DND-41 (cell line): ENCODE results near the gene DNAH1.

Source experiments
- ATAC-seq: fragments of 200-7000 bp; cut with Tn5 transposase; 3 replicates; pipeline ENCODE4 v1.9.1; 2021; ENCODE audit warnings: low read depth; ENCODE audit not compliant: insufficient read depth
- DNase-seq: peaks from one replicate; pipeline ENCODE4 v3.0.0-alpha.2; 2020
- H2AFZ ChIP-seq: 2 replicates; pipeline ENCODE4 v1.6.0; 2012; ENCODE audit warnings: low read depth, low read length
- H3K27ac ChIP-seq: 2 replicates; pipeline ENCODE4 v1.5.1; 2012; ENCODE audit warnings: low read length, inconsistent platforms
- H3K27me3 ChIP-seq: fragments of 200-600 bp; sonication (generic); 2 replicates; pipeline ENCODE4 v1.6.0; 2012; ENCODE audit warnings: low read length, mild to moderate bottlenecking, inconsistent platforms; ENCODE audit not compliant: insufficient read depth, poor library complexity
- H3K36me3 ChIP-seq: 2 replicates; pipeline ENCODE4 v1.5.1; 2012; ENCODE audit warnings: low read length, inconsistent platforms; ENCODE audit not compliant: insufficient read depth
- H3K4me1 ChIP-seq: 2 replicates; pipeline ENCODE4 v1.5.1; 2012; ENCODE audit warnings: mild to moderate bottlenecking, low read length; ENCODE audit not compliant: insufficient read depth
- H3K4me2 ChIP-seq: 2 replicates; pipeline ENCODE4 v1.6.0; 2012; ENCODE audit warnings: mild to moderate bottlenecking, moderate library complexity, low read length, inconsistent platforms; ENCODE audit not compliant: insufficient read depth
- H3K4me3 ChIP-seq, 2 experiments: fragments of 200-600 bp in 1 of 2; shearing (Covaris generic) in 1 of 2; 2 replicates each; pipeline ENCODE4 v1.5.1; 2012 to 2016; ENCODE audit warnings: inconsistent platforms in 2 of 2, low read length in 2 of 2, mild to moderate bottlenecking in 2 of 2, low read depth in 1 of 2, moderate library complexity in 1 of 2
- H3K79me2 ChIP-seq: 2 replicates; pipeline ENCODE4 v1.6.0; 2012; ENCODE audit warnings: low read length, inconsistent platforms; ENCODE audit not compliant: insufficient read depth
- H3K9ac ChIP-seq: 2 replicates; pipeline ENCODE4 v1.6.0; 2012; ENCODE audit warnings: low read depth, mild to moderate bottlenecking, inconsistent platforms, low read length, moderate library complexity
- H3K9me3 ChIP-seq: 2 replicates; pipeline ENCODE4 v1.5.1; 2012; ENCODE audit warnings: low read length, moderate library complexity, mild to moderate bottlenecking, inconsistent platforms; ENCODE audit not compliant: insufficient read depth, severe bottlenecking
- H4K20me1 ChIP-seq: 2 replicates; pipeline ENCODE4 v1.6.0; 2012; ENCODE audit warnings: low read length; ENCODE audit not compliant: insufficient read depth
- EZH2 ChIP-seq: IDR thresholded peaks from 3 replicates; pipeline ENCODE4 v1.6.1; 2012; ENCODE audit warnings: borderline replicate concordance, low read depth, mild to moderate bottlenecking, moderate library complexity, low read length, inconsistent platforms; ENCODE audit not compliant: severe bottlenecking
- TF ChIP-seq, protein P1 (sequence below): IDR thresholded peaks from 2 replicates; pipeline ENCODE4 v1.5.1; 2012; ENCODE audit warnings: borderline replicate concordance, low read length, moderate library complexity, mild to moderate bottlenecking; ENCODE audit not compliant: poor library complexity, severe bottlenecking; ENCODE audit errors: extremely low read depth

Gene DNAH1

GRCh38 chr3:52407779-52408178 lies 91.7 kb downstream of the DNAH1 start:
- peaks cover 46% of the 10 kb centered on the region for H3K4me1 ChIP-seq
- TF ChIP-seq, protein P1, sequence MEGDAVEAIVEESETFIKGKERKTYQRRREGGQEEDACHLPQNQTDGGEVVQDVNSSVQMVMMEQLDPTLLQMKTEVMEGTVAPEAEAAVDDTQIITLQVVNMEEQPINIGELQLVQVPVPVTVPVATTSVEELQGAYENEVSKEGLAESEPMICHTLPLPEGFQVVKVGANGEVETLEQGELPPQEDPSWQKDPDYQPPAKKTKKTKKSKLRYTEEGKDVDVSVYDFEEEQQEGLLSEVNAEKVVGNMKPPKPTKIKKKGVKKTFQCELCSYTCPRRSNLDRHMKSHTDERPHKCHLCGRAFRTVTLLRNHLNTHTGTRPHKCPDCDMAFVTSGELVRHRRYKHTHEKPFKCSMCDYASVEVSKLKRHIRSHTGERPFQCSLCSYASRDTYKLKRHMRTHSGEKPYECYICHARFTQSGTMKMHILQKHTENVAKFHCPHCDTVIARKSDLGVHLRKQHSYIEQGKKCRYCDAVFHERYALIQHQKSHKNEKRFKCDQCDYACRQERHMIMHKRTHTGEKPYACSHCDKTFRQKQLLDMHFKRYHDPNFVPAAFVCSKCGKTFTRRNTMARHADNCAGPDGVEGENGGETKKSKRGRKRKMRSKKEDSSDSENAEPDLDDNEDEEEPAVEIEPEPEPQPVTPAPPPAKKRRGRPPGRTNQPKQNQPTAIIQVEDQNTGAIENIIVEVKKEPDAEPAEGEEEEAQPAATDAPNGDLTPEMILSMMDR, result no peak
- no peak for TF ChIP-seq EZH2
- no peak for ATAC-seq
- peak overlapping the region; percentile 88; the same call in 1 of the 2 replicates for H3K9ac ChIP-seq
- no peaks in the 10 kb centered on the region for H3K9me3 ChIP-seq
- H3K27me3 ChIP-seq, result no peaks in the 10 kb centered on the region
- no peak overlapping the region for H2AFZ ChIP-seq
- H3K4me2 ChIP-seq, result peak overlapping the region; percentile 99
- no peak overlapping the region for H3K27ac ChIP-seq
- H3K36me3 ChIP-seq, result peaks cover 68% of the 10 kb centered on the region
- peaks cover 55% of the 10 kb centered on the region for H4K20me1 ChIP-seq
- DNase-seq, result no peak
- peaks cover 55% of the 10 kb centered on the region for H3K79me2 ChIP-seq
- peak overlapping the region in 1 of 2 experiments; percentile 10; a peak in 1 of 4 replicates for H3K4me3 ChIP-seq

DNA sequence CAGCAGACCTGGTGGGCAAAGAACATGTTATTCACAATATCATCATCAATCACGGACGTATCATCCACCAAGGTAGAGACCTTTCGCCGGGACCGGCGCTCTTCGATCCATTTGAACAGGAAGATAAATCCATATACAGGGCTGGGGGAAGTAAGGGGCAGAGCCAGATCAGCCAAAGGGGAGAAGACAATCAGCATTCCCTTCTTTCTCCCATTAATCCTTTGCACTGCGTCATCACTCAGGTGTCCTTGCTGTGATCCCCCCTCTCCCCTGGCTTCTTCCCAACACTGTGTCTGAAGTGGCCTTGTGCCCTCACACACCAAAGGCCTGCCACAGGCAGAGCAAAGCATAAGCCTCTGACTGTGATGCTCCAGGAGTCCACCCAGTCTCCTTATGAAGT lies 92.3 kb downstream of the DNAH1 start:
- Histone ChIP-seq H3K4me2 (peak overlapping the region; percentile 99), H3K9ac (peak overlapping the region; percentile 88), H3K4me3 (peak overlapping the region; percentile 98; a peak in 3 of 4 replicates), H3K27me3 (no peaks in the 10 kb centered on the region), H3K27ac (no peak overlapping the region; the same call in 1 of the 2 replicates), H3K9me3 (no peaks in the 10 kb centered on the region), H4K20me1 (peaks cover 54% of the 10 kb centered on the region), H3K4me1 (peaks cover 53% of the 10 kb centered on the region), H3K79me2 (peaks cover 61% of the 10 kb centered on the region), H3K36me3 (peaks cover 67% of the 10 kb centered on the region), H2AFZ (no peak overlapping the region)
- ATAC-seq (no peak), DNase-seq (no peak)
- TF ChIP-seq, protein P1, result no peak
- TF ChIP-seq EZH2, result no peak

DNA sequence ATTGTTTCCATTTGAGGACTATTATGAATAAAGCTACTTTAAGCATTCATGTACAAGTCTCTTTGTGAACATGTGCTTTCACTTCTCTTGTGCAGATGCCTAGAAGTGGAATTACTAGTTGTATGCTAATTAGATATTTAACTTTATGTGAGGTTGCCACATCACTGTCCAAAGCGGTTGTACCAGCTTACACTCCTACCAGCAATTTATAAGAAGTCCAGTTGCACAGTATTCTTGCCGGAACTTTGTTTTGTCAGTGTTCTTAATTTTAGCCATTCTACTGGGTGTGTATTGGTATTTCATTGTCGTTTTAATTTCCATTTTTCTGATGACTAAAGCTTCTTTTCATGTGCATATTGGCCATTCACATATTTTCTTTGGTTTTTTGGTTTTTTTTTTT lies 99.7 kb downstream of the DNAH1 start:
- peaks cover 27% of the 10 kb centered on the region for H3K36me3 ChIP-seq
- no peak overlapping the region for H3K27ac ChIP-seq
- no peak overlapping the region for H3K4me2 ChIP-seq
- no peaks in the 10 kb centered on the region for H3K9me3 ChIP-seq
- peaks cover 16% of the 10 kb centered on the region; the same call in 1 of the 2 replicates for H4K20me1 ChIP-seq
- H3K9ac ChIP-seq, result no peak overlapping the region
- peaks cover 34% of the 10 kb centered on the region for H3K4me1 ChIP-seq
- ATAC-seq, result no peak
- H3K79me2 ChIP-seq, result peaks cover 36% of the 10 kb centered on the region
- no peaks in the 10 kb centered on the region for H3K27me3 ChIP-seq
- H2AFZ ChIP-seq, result no peak overlapping the region
- H3K4me3 ChIP-seq, result no peak overlapping the region
- TF ChIP-seq EZH2, result no peak
- TF ChIP-seq, protein P1, result no peak
- no peak for DNase-seq

DNA sequence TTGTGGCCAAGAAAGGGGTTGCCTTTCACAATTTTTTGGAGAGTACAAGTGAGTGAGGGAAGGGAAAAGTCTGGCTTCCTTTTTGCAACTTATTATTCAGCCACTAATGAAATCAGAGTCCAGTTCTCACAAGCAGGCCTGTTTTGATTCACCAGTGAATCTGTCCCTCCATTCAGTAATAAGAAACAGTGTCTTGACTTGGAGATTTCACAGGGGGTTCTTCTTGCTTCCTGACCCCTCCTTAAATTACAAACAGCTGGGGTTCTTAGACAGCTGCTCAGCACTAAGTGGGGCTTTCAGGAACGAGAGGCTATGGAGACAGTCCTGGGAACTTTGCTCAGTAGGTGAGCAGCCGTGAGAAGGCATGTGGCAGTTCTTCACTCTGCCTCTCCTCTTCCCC lies 104.3 kb downstream of the DNAH1 start:
- H3K9ac ChIP-seq, result no peak overlapping the region
- DNase-seq (no peak), ATAC-seq (no peak)
- no peaks in the 10 kb centered on the region for H4K20me1 ChIP-seq
- no peak overlapping the region for H3K4me3 ChIP-seq
- H3K79me2 ChIP-seq, result peaks cover 3% of the 10 kb centered on the region; the same call in 1 of the 2 replicates
- no peak overlapping the region for H3K27ac ChIP-seq
- TF ChIP-seq EZH2, result no peak
- TF ChIP-seq, protein P1, result no peak
- peaks cover 12% of the 10 kb centered on the region; the same call in 1 of the 2 replicates for H3K36me3 ChIP-seq
- H3K4me1 ChIP-seq, result no peaks in the 10 kb centered on the region
- H3K9me3 ChIP-seq, result no peaks in the 10 kb centered on the region
- no peak overlapping the region for H2AFZ ChIP-seq
- H3K27me3 ChIP-seq, result no peaks in the 10 kb centered on the region
- no peak overlapping the region for H3K4me2 ChIP-seq
